SK-N-SH (cell line): Measurements from ENCODE around the gene ABCG1. TPM values are rescaled to one million over a fixed set of nuclear protein-coding genes. Genes with fewer than 3 reads are reported as not detected.

ENCODE experiments used
- CTCF ChIA-PET: fragments of 300-600, 350-600 bp; formaldehyde crosslinking; extraction: SDS; loops from one replicate; lab custom pipeline; 2021; lab: Yijun Ruan, JAX
- POLR2A ChIA-PET: fragments of 350-600 bp; sonication (Branson Sonifier 250); formaldehyde crosslinking; extraction: SDS; loops from one replicate; lab custom pipeline; 2020; ENCODE audit warnings: antibody characterized with exemption, inconsistent platforms; lab: Yijun Ruan, JAX
- DNase-seq: peaks from one replicate; pipeline ENCODE4 v3.0.0; 2012
- H2AFZ ChIP-seq: fragments of 200-600 bp; sonication (generic); 2 replicates; pipeline ENCODE4 v1.8.1; 2016; ENCODE audit warnings: antibody characterized with exemption, mild to moderate bottlenecking, low read depth
- H3F3A ChIP-seq: fragments of 200-600 bp; sonication (generic); replicated peaks from 2 replicates; pipeline ENCODE3; 2016; ENCODE audit warnings: antibody characterized with exemption, mild to moderate bottlenecking; ENCODE audit not compliant: insufficient read depth
- H3K27ac ChIP-seq, 2 experiments: fragments of 200-500 bp in 1 of 2; fragments of 200-600 bp in 1 of 2; sonication (Bioruptor generic) in 1 of 2; sonication (generic), shearing (Covaris generic) in 1 of 2; 2 replicates each; pipeline versions ENCODE4 v1.5.1 to v1.6.1; 2014 to 2016; ENCODE audit warnings: low read depth in 2 of 2, inconsistent platforms in 1 of 2, low read length in 1 of 2, mild to moderate bottlenecking in 1 of 2, mixed read lengths in 1 of 2
- H3K27me3 ChIP-seq: fragments of 200-600 bp; sonication (generic), shearing (Covaris generic); 2 replicates; pipeline ENCODE4 v1.6.1; 2016; ENCODE audit warnings: mixed run types; ENCODE audit not compliant: insufficient read depth
- H3K36me3 ChIP-seq, 2 experiments: fragments of 200-500 bp in 1 of 2; fragments of 200-600 bp in 1 of 2; sonication (Bioruptor generic) in 1 of 2; sonication (generic) in 1 of 2; replicated peaks in 1 of 2; 2 replicates each; pipeline versions ENCODE3 to v1.5.1; 2014 to 2016; ENCODE audit warnings: low read length in 1 of 2, mild to moderate bottlenecking in 1 of 2; ENCODE audit not compliant: insufficient read depth in 2 of 2, control insufficient read depth in 1 of 2
- H3K4me1 ChIP-seq, 2 experiments: fragments of 200-500 bp in 1 of 2; fragments of 200-600 bp in 1 of 2; sonication (Bioruptor generic) in 1 of 2; sonication (generic), shearing (Covaris generic) in 1 of 2; 2 replicates each; pipeline versions ENCODE4 v1.5.1 to v1.6.1; 2014 to 2016; ENCODE audit warnings: low read depth in 1 of 2, low read length in 1 of 2, mixed run types in 1 of 2; ENCODE audit not compliant: insufficient read depth in 2 of 2, control insufficient read depth in 1 of 2
- H3K4me2 ChIP-seq: fragments of 200-600 bp; sonication (generic), shearing (Covaris generic); 2 replicates; pipeline ENCODE4 v1.6.1; 2017; ENCODE audit warnings: mixed run types
- H3K4me3 ChIP-seq, 2 experiments: fragments of 200-500 bp in 1 of 2; fragments of 200-600 bp in 1 of 2; sonication (Bioruptor generic) in 1 of 2; sonication (generic), shearing (Covaris generic) in 1 of 2; 2 replicates each; pipeline versions ENCODE4 v1.5.1 to v1.8.1; 2014 to 2016; ENCODE audit warnings: low read depth in 2 of 2, inconsistent platforms in 1 of 2, low read length in 1 of 2, mild to moderate bottlenecking in 1 of 2, mixed read lengths in 1 of 2, moderate library complexity in 1 of 2
- H3K79me2 ChIP-seq: fragments of 200-600 bp; sonication (generic); 2 replicates; pipeline ENCODE4 v1.8.1; 2017; ENCODE audit warnings: mild to moderate bottlenecking; ENCODE audit not compliant: insufficient read depth
- H3K9ac ChIP-seq: fragments of 200-600 bp; sonication (generic); 2 replicates; pipeline ENCODE4 v1.6.1; 2017; ENCODE audit warnings: mixed run types
- H3K9me2 ChIP-seq: fragments of 200-600 bp; sonication (generic); 2 replicates; pipeline ENCODE4 v1.6.1; 2017; ENCODE audit warnings: mixed run types
- H3K9me3 ChIP-seq: fragments of 200-600 bp; sonication (generic); 2 replicates; pipeline ENCODE4 v1.6.1; 2017; ENCODE audit warnings: mixed run types, mild to moderate bottlenecking, moderate library complexity
- H4K20me1 ChIP-seq: fragments of 200-600 bp; sonication (generic); 2 replicates; pipeline ENCODE4 v1.6.1; 2017; ENCODE audit warnings: mild to moderate bottlenecking, mixed run types; ENCODE audit not compliant: insufficient read depth
- ELF1 ChIP-seq: IDR thresholded peaks from 2 replicates; pipeline ENCODE4 v1.4.0; 2012
- EZH2phosphoT487 ChIP-seq: fragments of 200-600 bp; sonication (generic); IDR thresholded peaks from 2 replicates; pipeline ENCODE4 v1.6.1; 2017; ENCODE audit warnings: low read depth, mixed run types, mild to moderate bottlenecking, antibody characterized with exemption, moderate library complexity, borderline replicate concordance
- FOSL2 ChIP-seq: IDR thresholded peaks from 2 replicates; pipeline ENCODE4 v1.4.0; 2012; ENCODE audit warnings: low read depth, mild to moderate bottlenecking, moderate library complexity, borderline replicate concordance
- FOXJ3 ChIP-seq: sonication (generic); formaldehyde crosslinking; IDR thresholded peaks from 2 replicates; pipeline ENCODE4 v1.5.1; 2020; ENCODE audit warnings: mild to moderate bottlenecking, missing genetic modification reagents
- FOXM1 ChIP-seq: IDR thresholded peaks from 2 replicates; pipeline ENCODE4 v1.4.0; 2012; ENCODE audit warnings: low read depth, mild to moderate bottlenecking
- GABPA ChIP-seq: IDR thresholded peaks from 2 replicates; pipeline ENCODE4 v1.4.0; 2012; ENCODE audit warnings: low read depth, mild to moderate bottlenecking
- JUND ChIP-seq: IDR thresholded peaks from 2 replicates; pipeline ENCODE4 v1.4.0; 2012
- MXI1 ChIP-seq: IDR thresholded peaks from 2 replicates; pipeline ENCODE4 v1.6.1; 2012; ENCODE audit warnings: mild to moderate bottlenecking, low read depth, low read length, improper control_type of control experiment
- NFIC ChIP-seq: IDR thresholded peaks from 2 replicates; pipeline ENCODE4 v1.4.0; 2012; ENCODE audit warnings: borderline replicate concordance
- POLR2AphosphoS5 ChIP-seq: IDR thresholded peaks from 2 replicates; pipeline ENCODE4 v1.6.1; 2012; ENCODE audit warnings: low read depth, low read length
- REST ChIP-seq: IDR thresholded peaks from 2 replicates; pipeline ENCODE4 v1.6.1; 2012; ENCODE audit warnings: mild to moderate bottlenecking, low read depth, low read length, moderate library complexity
- YY1 ChIP-seq: IDR thresholded peaks from 2 replicates; pipeline ENCODE4 v1.4.0; 2012; ENCODE audit warnings: low read depth, mild to moderate bottlenecking
- WGBS: methylation state at CpG from one replicate; pipeline ENCODE4 v1.1.6; 2017; ENCODE audit warnings: low lambda C conversion rate; 5-methylcytosine and 5-hydroxymethylcytosine counted together
- polyA plus RNA-seq, 3 experiments: library from polyadenylated mRNA; depleted of rRNA; stranded (reverse); fragments of >200 nt; gene quantifications; 2 replicates each; pipeline ENCODE4 v1.2.3, GENCODE V29; 2012
- TF ChIP-seq, protein P1 (sequence below): fragments of 150-350 bp; IDR thresholded peaks from 2 replicates; pipeline ENCODE4 v1.6.1; 2017; ENCODE audit warnings: antibody characterized with exemption, low read length, low read depth, borderline replicate concordance
- TF ChIP-seq, protein P2 (sequence below): fragments of 200-600 bp; sonication (generic); IDR thresholded peaks from 2 replicates; pipeline ENCODE4 v1.6.1; 2017; ENCODE audit warnings: antibody characterized with exemption, mild to moderate bottlenecking, moderate library complexity

Gene ABCG1
- polyA plus RNA-seq, 1 of the 3 experiments (the other 2 are of a cell fraction) = 0.07 TPM

DNA sequence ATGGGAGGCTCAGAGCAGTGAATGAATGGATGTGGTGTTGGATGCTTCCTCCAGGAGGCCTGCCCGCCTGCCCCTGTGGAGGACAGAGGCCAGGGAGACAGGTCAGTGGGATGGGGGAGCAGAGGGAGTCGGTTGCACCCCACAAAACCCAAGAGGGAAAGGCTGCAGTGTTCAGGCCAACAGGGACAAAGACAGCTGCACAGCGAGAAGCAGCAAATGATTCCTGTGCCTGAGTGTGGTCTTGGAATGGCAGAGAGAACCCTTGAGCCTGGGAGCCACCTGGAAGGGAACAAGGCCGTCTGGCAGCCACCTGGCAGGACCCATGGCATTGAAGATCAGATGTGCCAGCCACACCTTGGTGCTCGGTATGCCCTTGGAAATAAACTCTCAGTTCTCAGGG lies 88.2 kb downstream of the ABCG1 start:
- WGBS = 14% methylated on average over 5 of the region's 5 CpGs
- no peak overlapping the region for H3K9ac ChIP-seq
- H3K9me2 ChIP-seq = no peaks in the 10 kb centered on the region
- no peak overlapping the region for H3K4me3 ChIP-seq
- no peaks in the 10 kb centered on the region for H3K27me3 ChIP-seq
- H3K36me3 ChIP-seq = no peaks in the 10 kb centered on the region
- no peak for DNase-seq
- no peak overlapping the region for H3K27ac ChIP-seq
- ChIA-PET POLR2A (no interaction called here), CTCF (no interaction called here)
- H3K4me2 ChIP-seq = no peak overlapping the region
- no peaks in the 10 kb centered on the region for H4K20me1 ChIP-seq
- H3K9me3 ChIP-seq = no peaks in the 10 kb centered on the region
- TF ChIP-seq FOXJ3 (no peak), FOXM1 (no peak), NFIC (no peak), JUND (no peak), EZH2phosphoT487 (no peak), FOSL2 (no peak), MXI1 (no peak), POLR2AphosphoS5 (no peak), REST (no peak)
- H3K4me1 ChIP-seq = peaks cover 0 to 11% of the 10 kb centered on the region in 2 experiments; a peak in 1 of 4 replicates
- no peaks in the 10 kb centered on the region for H3F3A ChIP-seq
- no peak overlapping the region for H2AFZ ChIP-seq
- H3K79me2 ChIP-seq = no peaks in the 10 kb centered on the region

- WGBS = 52% methylated on average over 13 of the region's 17 CpGs
- TF ChIP-seq YY1 (no peak), FOXM1 (no peak), GABPA (no peak), ELF1 (no peak), NFIC (no peak), POLR2AphosphoS5 (no peak)
- TF ChIP-seq, protein P1, sequence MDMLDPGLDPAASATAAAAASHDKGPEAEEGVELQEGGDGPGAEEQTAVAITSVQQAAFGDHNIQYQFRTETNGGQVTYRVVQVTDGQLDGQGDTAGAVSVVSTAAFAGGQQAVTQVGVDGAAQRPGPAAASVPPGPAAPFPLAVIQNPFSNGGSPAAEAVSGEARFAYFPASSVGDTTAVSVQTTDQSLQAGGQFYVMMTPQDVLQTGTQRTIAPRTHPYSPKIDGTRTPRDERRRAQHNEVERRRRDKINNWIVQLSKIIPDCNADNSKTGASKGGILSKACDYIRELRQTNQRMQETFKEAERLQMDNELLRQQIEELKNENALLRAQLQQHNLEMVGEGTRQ = no peak
- TF ChIP-seq, protein P2, sequence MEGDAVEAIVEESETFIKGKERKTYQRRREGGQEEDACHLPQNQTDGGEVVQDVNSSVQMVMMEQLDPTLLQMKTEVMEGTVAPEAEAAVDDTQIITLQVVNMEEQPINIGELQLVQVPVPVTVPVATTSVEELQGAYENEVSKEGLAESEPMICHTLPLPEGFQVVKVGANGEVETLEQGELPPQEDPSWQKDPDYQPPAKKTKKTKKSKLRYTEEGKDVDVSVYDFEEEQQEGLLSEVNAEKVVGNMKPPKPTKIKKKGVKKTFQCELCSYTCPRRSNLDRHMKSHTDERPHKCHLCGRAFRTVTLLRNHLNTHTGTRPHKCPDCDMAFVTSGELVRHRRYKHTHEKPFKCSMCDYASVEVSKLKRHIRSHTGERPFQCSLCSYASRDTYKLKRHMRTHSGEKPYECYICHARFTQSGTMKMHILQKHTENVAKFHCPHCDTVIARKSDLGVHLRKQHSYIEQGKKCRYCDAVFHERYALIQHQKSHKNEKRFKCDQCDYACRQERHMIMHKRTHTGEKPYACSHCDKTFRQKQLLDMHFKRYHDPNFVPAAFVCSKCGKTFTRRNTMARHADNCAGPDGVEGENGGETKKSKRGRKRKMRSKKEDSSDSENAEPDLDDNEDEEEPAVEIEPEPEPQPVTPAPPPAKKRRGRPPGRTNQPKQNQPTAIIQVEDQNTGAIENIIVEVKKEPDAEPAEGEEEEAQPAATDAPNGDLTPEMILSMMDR = no peak
- Histone ChIP-seq H3F3A (no peaks in the 10 kb centered on the region), H3K36me3 (no peaks in the 10 kb centered on the region), H3K79me2 (no peaks in the 10 kb centered on the region), H3K9me2 (no peaks in the 10 kb centered on the region), H4K20me1 (no peaks in the 10 kb centered on the region), H3K4me3 (no peak overlapping the region), H2AFZ (no peak overlapping the region), H3K4me2 (no peak overlapping the region), H3K9me3 (no peaks in the 10 kb centered on the region), H3K4me1 (peaks cover 0 to 7% of the 10 kb centered on the region in 2 experiments; a peak in 1 of 4 replicates), H3K27me3 (no peaks in the 10 kb centered on the region), H3K27ac (no peak overlapping the region), H3K9ac (no peak overlapping the region)
- DNase-seq = no peak
- POLR2A ChIA-PET = no interaction called here
- CTCF ChIA-PET = interaction anchor here (1.0 to 1.1 kb wide), 5 partner anchors 137 to 285 kb away, joined by 3 to 5 read pairs (median 3); no protein-coding TSS in a partner anchor
Measured at GRCh38 chr21:42308161-42308913, 89.4 kb downstream of the ABCG1 start.
